ENCODE results near the gene SCN2B. TPM values are rescaled to one million over a fixed set of nuclear protein-coding genes. Genes with fewer than 3 reads are reported as not detected.

Gene SCN2B
- polyA plus RNA-seq, 1 donor from 2014 or later = 1.1 TPM

- H3K27me3 ChIP-seq (ENCODE audit: insufficient read depth, low read depth, low read length) = peaks cover 28% of the 10 kb centered on the region
Observed at GRCh38 chr11:118143661-118144185, 32.7 kb downstream of the SCN2B start.

GRCh38 chr11:118142809-118143208 is 33.6 kb downstream of the SCN2B start:
- Histone ChIP-seq H3K27me3 (ENCODE audit: insufficient read depth, low read depth, low read length) (peaks cover 28% of the 10 kb centered on the region), H3K9me2 (ENCODE audit: insufficient read depth, low read length) (no peaks in the 10 kb centered on the region), H3K36me3 (ENCODE audit: insufficient read depth, low read length) (no peaks in the 10 kb centered on the region), H3K9me3 (ENCODE audit: low read length) (no peaks in the 10 kb centered on the region), H3K27ac (ENCODE audit: low read length) (no peak overlapping the region), H3K4me3 (ENCODE audit: low read length) (no peak overlapping the region), H3K4me2 (ENCODE audit: low read length) (no peak overlapping the region), H3K79me2 (replicated peaks; ENCODE audit: insufficient read depth, low read length) (no peaks in the 10 kb centered on the region), H4K20me1 (ENCODE audit: insufficient read depth) (no peaks in the 10 kb centered on the region), H2AFZ (ENCODE audit: low read depth, low read length) (no peak overlapping the region), H3F3A (ENCODE audit: insufficient read depth, low read length, poor library complexity, severe bottlenecking) (no peaks in the 10 kb centered on the region), H3K9ac (ENCODE audit: low read length) (no peak overlapping the region)
- TF ChIP-seq RAD21 (conservative IDR thresholded peaks at IDR 0.05) = no peak

More at GRCh38 chr11:118143661-118144185, 32.7 kb downstream of the SCN2B start:
- H3K9me3 ChIP-seq (ENCODE audit: low read length) = no peaks in the 10 kb centered on the region
- H3K4me2 ChIP-seq (ENCODE audit: low read length) = no peak overlapping the region
- no peaks in the 10 kb centered on the region for H3K36me3 ChIP-seq (ENCODE audit: insufficient read depth, low read length)
- no peak overlapping the region for H3K4me3 ChIP-seq (ENCODE audit: low read length)
- no peak overlapping the region for H3K27ac ChIP-seq (ENCODE audit: low read length)
- no peaks in the 10 kb centered on the region for H3K9me2 ChIP-seq (ENCODE audit: insufficient read depth, low read length)
- H4K20me1 ChIP-seq (ENCODE audit: insufficient read depth) = no peaks in the 10 kb centered on the region
- no peaks in the 10 kb centered on the region for H3K79me2 ChIP-seq (replicated peaks; ENCODE audit: insufficient read depth, low read length)
- H3K9ac ChIP-seq (ENCODE audit: low read length) = no peak overlapping the region
- no peak for TF ChIP-seq EZH2 (IDR thresholded peaks at IDR 0.05; ENCODE audit: borderline replicate concordance, insufficient read depth, low read length, poor library complexity, severe bottlenecking)
- TF ChIP-seq RAD21 (conservative IDR thresholded peaks at IDR 0.05) = no peak
- TF ChIP-seq SMC3 (conservative IDR thresholded peaks at IDR 0.05; ENCODE audit: poor library complexity) = no peak
- TF ChIP-seq POLR2AphosphoS5 (IDR thresholded peaks at IDR 0.05) = no peak
- TF ChIP-seq REST (IDR thresholded peaks at IDR 0.05; ENCODE audit: borderline replicate concordance) = no peak
- TF ChIP-seq TAF1 (IDR thresholded peaks at IDR 0.05; ENCODE audit: low read depth) = no peak
- no peak for TF ChIP-seq MXI1 (conservative IDR thresholded peaks at IDR 0.05; ENCODE audit: poor library complexity, severe bottlenecking)
- no peak for TF ChIP-seq CTCF (IDR thresholded peaks at IDR 0.05; ENCODE audit: poor library complexity, severe bottlenecking)
- no peak for TF ChIP-seq EP300 (conservative IDR thresholded peaks at IDR 0.05; ENCODE audit: poor library complexity, severe bottlenecking)
- no peaks in the 10 kb centered on the region for H3F3A ChIP-seq (ENCODE audit: insufficient read depth, low read length, poor library complexity, severe bottlenecking)
- no peak overlapping the region for H2AFZ ChIP-seq (ENCODE audit: low read depth, low read length)

- no peak for TF ChIP-seq SMC3 (conservative IDR thresholded peaks at IDR 0.05; ENCODE audit: poor library complexity)
- TF ChIP-seq EZH2 (IDR thresholded peaks at IDR 0.05; ENCODE audit: borderline replicate concordance, insufficient read depth, low read length, poor library complexity, severe bottlenecking) = no peak
- no peak for TF ChIP-seq POLR2AphosphoS5 (IDR thresholded peaks at IDR 0.05)
- no peak for TF ChIP-seq REST (IDR thresholded peaks at IDR 0.05; ENCODE audit: borderline replicate concordance)
- no peak for TF ChIP-seq CTCF (IDR thresholded peaks at IDR 0.05; ENCODE audit: poor library complexity, severe bottlenecking)
- TF ChIP-seq MXI1 (conservative IDR thresholded peaks at IDR 0.05; ENCODE audit: poor library complexity, severe bottlenecking) = no peak
- no peak for TF ChIP-seq EP300 (conservative IDR thresholded peaks at IDR 0.05; ENCODE audit: poor library complexity, severe bottlenecking)
- TF ChIP-seq RAD21 (conservative IDR thresholded peaks at IDR 0.05) = no peak
- TF ChIP-seq TAF1 (IDR thresholded peaks at IDR 0.05; ENCODE audit: low read depth) = no peak
- Histone ChIP-seq H3F3A (ENCODE audit: insufficient read depth, low read length, poor library complexity, severe bottlenecking) (no peaks in the 10 kb centered on the region), H2AFZ (ENCODE audit: low read depth, low read length) (no peak overlapping the region), H4K20me1 (ENCODE audit: insufficient read depth) (no peaks in the 10 kb centered on the region), H3K9ac (ENCODE audit: low read length) (no peak overlapping the region), H3K9me2 (ENCODE audit: insufficient read depth, low read length) (no peaks in the 10 kb centered on the region), H3K79me2 (replicated peaks; ENCODE audit: insufficient read depth, low read length) (no peaks in the 10 kb centered on the region), H3K4me3 (ENCODE audit: low read length) (no peak overlapping the region), H3K9me3 (ENCODE audit: low read length) (no peaks in the 10 kb centered on the region), H3K4me2 (ENCODE audit: low read length) (no peak overlapping the region), H3K36me3 (ENCODE audit: insufficient read depth, low read length) (no peaks in the 10 kb centered on the region), H3K27ac (ENCODE audit: low read length) (no peak overlapping the region), H3K27me3 (ENCODE audit: insufficient read depth, low read depth, low read length) (peaks cover 23% of the 10 kb centered on the region)
Observed at GRCh38 chr11:118142081-118142480, 34.4 kb downstream of the SCN2B start.

Data from neural cell (in vitro differentiated cells).